Urothelium cell line (cell line): ENCODE measurements around the gene CNTNAP2.

Experiments used
- DNase-seq: peaks from one replicate; pipeline ENCODE4 v3.0.0; 2011; ENCODE audit warnings: low spot score, mixed read lengths
- FAIRE-seq: peaks from 2 replicates; lab custom pipeline; 2011; peaks lifted over from hg19 to GRCh38; lab: Jason Lieb, UNC

CNTNAP2 gene

DNA sequence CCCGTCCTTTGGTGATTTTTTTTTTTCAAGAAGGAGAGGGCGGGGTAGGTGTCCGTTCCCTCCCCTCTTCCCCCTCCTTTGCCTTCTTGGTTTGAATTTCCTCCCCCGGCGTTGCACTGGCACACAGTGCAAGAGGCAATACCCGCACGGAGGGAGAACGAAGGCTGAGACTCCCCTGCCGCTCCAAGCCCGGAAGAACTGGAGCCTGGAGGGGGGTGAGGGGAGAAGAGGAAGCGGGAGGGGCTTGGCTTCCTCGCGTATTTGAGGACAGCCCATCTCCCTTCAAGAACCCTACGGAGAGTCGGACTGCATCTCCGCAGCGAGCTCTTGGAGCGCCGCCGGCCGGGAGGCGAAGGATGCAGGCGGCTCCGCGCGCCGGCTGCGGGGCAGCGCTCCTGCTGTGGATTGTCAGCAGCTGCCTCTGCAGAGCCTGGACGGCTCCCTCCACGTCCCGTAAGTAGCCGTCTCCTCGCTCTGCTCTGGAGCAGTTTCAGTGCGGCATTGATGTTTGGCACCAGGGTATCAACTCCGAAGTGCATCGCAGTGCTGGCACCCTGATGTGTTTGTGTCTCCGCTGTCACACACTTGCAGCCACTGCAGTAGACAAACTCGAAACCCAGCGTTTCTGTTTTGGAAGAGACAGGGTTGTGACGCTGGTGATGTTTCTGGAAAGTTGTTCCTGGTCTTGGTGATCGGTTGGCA, at the start of gene CNTNAP2:
TSS of gene CNTNAP2 (plus strand) at position 281 of the 702 bp plus-strand sequence. CDS start at position 357, 76 bp downstream.
- FAIRE-seq (no peak), DNase-seq (peak; percentile 21)

DNA sequence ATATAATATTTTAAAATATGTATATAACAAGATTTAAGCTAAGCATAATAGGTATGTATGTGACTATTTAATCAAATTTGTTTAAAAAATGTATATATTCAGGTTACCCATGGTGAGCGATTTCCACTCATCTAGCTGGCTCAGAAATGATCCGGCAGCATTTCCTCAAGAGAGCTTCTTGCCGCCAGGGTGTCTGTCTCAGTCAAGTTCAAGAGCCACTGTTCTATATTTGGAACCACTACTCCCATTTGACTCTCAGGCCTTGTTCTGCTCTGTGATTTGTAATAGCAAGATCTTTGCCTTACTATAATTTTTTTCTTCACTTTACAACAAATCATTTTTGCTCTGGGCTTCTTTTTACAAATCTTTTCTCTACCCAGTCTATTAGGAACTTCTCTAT, 48.7 kb upstream of the CNTNAP2 start:
- FAIRE-seq (no peak), DNase-seq (no peak)

DNA sequence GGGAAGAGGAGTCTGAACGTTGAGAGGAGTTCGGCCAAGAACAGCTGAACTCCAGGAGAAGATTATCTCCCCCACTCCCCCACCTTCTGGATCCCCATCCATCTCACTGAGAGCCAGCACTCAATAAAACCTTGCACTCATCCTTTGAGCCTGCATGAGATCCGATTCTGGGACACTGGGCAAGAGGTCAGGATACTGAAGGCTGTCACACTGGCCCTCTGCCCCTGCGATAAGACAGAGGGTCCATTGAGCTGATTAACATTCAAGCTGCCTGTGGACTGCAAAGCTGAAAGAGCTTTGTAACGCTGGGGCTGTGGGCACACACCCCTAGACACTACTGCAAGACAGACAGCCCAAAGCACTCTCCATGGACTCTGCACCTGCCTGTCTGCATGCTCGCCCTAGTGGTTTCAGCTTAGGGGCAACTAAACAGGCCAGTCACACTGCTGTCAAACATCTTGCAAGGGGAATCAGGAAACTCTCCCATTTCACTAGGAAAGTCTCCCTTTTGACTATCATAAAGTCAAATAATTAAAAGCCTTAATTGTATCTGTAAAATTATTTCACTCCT, 42.3 kb upstream of the CNTNAP2 start:
- FAIRE-seq (no peak), DNase-seq (no peak)

DNA sequence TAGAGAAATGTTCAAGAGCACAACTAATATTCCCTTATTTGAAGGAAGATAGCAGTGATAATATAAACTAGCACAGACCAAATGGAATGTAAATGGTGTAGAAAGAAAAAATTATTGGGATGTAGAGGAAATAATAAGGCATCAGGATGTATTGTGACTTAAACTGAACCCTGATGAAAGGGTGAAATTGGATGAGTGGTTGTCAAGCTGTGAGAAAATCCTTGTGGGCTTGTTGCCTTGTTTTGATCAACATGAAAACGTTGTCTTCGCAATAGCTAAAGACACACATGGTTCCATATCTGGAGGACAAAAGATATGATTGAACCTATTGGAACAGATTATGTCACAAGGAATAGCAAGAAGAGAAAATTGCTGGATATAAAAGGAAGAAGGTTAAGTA, 40.3 kb upstream of the CNTNAP2 start:
- FAIRE-seq = no peak
- DNase-seq = no peak

DNA sequence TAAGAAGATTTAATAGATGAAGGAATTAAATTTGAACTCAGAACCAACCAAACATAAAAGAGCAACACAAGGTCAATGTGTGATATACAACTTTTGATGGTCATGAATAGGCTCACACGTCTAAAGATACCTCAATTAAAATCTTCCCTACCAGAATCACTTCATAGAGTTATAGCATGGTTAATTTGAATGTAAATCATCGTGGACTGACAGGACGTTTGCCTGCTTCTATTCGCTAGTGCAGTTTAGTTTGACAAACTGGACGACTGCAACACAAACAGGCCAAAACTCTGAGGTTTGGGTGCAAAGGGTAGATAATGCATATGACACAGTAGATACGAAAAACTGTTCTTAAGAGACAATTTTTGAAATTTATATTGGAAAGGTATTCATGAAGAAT, 32.5 kb upstream of the CNTNAP2 start:
- no peak for DNase-seq

DNA sequence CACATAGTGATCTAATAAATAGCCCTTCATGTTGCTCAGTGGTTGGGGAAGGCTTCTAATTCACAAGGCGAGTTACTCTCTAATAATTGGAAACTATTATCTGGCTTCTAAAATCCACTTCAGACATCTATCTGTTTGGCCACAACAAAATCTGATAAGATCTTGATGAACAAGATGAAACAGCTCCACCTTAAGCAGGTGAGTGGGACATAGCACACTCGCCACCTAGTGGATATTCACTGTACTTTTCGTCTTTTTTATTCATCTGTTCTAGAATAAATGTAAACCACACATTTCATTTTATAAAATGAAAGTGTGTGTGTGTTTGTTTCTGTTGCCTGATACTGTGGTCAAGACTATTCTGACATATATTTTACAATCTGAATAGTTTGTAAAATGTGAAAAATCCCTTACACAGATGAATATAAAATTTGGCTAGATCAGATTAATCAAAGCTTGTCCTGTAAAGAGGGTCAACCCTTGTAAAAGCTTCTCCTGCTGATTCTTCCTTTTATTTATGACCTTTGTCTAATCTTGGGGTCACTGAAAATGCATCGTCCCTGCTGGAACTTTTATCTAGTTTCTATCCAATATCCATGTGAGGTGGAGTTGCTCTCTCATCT, 26.5 kb upstream of the CNTNAP2 start:
- DNase-seq = peak; percentile 16
- FAIRE-seq = no peak

More for the DNA sequence above, 32.5 kb upstream of the CNTNAP2 start:
- FAIRE-seq = no peak

DNA sequence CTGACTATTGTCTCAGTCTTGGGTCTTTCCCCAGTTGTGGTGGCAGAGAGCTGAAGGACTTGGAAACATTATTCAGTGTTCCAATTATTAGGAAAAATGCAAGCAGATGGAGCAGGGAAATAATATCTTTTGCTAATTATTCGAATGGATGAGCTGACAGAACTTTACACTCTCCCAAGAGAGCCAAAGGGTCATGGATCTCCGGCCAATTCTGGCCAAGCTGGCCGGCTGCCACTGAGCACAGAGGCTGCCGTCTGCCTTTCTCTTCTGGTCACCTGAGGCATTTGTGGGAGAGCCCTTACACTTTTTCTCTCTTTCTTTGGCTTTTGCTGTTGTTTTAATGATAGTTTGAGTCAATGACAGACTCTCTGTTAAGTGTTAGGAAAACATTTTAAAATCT, 22.2 kb upstream of the CNTNAP2 start:
- FAIRE-seq (no peak), DNase-seq (no peak)

DNA sequence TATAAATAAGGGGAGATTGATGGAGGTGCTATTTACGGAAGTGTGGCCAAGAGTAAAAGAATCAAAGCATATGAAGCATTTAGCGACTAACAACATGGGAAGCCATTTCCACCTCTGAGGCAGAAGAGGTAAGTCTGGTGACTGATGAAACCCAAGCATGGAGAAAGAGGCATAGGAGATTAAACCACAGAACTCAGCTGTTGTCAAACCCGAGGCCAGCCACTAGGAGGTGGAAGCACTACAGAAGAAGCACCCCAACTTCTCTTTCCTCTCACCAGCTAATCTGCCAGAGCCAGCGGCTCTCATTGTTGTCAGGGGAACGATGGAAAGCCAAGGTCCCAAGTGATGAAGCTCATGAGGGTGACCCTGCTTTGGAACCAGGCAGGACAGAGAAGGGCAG, 19.6 kb upstream of the CNTNAP2 start:
- no peak for FAIRE-seq
- DNase-seq = peak; percentile 3

DNA sequence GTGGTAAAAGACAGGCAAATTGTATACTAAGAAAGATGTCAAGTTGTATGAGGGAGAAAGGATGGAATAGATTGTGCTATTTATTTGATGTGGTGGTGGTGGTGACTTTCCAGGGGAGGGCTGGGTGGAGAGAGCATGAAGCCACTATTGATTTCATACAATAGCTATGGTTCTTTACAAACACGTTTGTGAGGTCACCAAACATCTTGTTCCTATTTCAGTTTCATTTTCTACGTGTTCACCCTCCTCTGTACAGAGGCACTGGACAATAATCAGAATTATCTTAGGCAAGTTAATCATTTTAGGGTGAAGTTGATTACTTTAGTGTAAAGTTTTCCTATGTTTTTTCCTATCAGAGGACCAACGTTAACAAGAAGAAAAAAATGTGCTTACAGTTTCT, 10.3 kb upstream of the CNTNAP2 start:
- no peak for FAIRE-seq

DNA sequence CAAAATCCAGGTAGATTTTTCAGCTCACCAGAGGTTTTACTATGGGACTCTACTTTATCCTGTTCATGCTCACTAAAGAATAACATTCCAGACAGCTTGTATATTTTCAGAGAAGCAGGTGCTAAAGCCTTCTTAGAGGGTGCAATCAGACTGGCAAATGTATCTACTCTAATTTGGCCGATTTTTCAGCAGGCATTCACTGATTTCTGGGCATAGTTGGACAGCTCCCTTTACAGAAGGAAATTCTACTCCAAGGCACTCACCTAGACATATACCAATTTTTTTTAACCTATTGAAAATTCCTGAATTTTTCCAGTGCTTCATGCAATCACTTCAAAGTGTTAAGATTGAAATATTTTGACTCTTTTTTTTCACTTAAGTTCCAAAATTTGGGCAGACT, 3.8 kb upstream of the CNTNAP2 start:
- no peak for FAIRE-seq
- DNase-seq = no peak

More for the DNA sequence above, 10.3 kb upstream of the CNTNAP2 start:
- no peak for DNase-seq

DNA sequence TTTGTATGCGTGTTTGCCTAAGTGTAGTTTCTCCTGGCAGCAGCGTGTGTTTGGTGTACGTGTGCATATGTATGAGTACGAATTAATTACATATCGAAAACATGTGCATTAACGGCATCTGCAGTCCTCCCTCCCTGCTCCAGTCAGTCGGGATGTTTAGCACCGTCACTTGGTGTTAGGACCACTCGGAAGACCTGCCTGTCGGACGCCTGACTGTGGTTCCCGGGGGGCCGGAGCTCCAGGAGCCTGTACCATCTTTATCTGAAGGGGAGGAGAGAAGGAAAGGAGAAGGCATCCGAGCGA, 1.1 kb upstream of the CNTNAP2 start:
- FAIRE-seq = no peak
- peak; percentile 1 for DNase-seq

DNA sequence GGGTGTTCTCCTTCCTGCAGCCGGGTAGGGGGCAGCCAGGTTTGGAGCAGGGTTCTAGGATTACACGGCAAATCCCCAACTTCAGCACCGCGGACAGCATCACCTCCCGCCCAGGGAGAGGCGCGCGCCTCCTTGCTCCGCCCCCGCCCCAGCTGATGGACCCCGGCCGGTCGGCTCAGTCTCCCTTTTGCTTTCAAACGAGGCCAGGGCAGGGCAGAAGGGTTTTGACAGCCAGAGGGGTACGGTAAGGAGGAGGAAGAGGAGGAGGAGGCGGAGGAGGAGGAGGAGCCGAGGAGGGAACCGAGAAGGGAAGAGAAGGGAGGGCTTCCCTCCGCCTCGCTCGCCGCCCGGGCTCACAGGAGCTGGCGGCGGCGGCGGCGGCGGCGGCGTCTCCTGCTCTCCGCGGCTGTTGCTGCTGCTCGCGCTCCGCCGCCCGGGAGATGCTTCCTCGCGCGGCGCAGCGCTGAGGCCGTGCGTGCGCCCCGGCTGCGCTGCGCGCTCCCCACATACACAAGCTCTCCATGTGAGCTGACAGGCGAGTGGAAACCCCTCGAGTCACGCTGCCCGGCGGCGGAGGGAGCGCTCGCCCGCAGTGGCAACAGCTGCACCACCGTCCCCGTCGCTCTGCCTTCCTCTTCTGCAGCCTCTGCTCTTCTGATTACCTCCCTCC, 615 bp upstream of the CNTNAP2 start:
- FAIRE-seq (no peak), DNase-seq (peak; percentile 68)

DNA sequence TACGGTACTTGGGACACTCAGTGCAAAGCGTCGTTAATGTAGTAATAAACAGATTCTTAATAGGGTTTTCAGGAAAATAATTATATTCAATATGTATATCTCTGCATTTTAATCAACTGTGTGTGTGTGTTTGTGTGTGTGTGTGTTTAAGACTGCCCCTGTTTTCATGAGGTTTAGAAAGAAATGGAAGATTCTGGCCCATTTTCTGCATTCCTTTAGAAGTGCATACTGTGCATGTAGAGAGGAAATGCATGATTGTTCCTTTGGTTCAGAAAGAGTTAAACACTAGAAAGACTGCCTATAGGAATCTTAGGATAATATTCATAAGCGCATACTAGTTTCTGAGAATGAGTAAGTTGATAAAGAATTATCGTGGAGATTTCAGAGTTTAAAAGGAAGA, 975 bp downstream of the CNTNAP2 start:
- no peak for DNase-seq
- no peak for FAIRE-seq

DNA sequence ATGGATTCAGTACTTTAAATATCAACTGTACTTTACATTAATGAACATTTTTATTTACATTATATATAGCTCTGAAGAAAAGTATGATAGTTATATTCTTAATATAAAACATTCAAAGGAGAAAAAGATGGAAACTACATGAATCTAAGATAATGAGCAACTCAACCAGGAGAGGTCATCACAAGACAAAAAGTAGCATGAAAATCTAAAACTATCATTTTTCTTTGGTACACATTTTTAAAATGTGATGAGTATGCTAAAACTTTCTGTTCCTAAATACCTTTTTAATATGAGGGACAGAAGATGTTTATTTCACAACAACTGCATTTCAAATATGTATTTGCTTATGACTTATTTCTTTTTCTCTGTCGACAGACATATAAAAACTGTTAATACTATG, 2.4 kb downstream of the CNTNAP2 start:
- FAIRE-seq = no peak
- no peak for DNase-seq

DNA sequence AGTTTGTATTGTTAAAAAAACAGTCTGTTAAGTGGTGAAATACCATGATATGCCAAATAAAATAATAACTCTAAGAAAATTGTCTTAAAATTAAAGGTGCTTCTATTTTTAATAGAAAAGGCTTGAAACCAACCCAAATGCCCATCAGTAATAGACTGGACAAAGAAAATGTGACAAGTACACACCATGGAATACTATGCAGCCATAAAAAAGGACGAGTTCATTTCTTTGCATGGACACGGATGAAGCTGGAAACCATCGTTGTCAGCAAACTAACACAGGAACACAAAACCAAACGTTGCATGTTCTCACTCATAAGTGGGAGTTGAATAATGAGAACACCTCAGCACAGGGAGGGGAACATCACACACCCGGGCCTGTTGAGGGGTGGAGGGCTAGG, 7.1 kb downstream of the CNTNAP2 start:
- no peak for FAIRE-seq
- no peak for DNase-seq

DNA sequence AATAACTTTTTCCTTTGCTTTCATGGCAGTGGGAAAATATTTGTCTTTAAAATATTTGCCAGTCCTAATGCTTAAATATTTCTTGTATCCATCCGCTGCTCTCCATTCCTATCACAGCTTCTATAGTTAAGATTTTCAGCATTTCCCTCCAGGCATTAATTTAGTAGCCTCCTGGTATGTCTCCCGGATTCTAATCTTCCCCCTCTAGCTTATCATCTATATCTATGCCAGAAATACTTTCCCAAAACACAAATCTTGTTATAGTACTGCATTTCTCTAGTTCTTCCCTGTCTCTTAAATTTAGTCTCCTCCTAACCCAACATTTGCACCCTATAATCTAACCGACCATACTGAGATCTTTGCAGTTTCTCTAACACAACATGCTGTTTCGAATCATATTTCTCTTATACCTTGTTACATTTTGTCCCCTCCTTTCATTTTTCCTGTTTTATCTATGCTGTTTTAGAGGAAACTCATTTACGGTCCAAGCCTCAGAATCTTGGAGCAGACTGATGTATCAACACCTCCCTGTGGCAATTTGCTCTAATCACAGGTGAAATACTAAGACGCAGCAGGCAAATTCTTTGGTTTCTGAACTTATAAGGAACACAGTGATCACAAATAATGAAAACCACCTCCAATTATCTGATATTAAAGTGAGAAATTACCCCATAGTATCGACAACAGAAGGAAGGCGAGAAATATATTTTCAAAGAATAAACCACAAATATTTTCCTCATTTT, 10.3 kb downstream of the CNTNAP2 start:
- DNase-seq = no peak
- FAIRE-seq = no peak

DNA sequence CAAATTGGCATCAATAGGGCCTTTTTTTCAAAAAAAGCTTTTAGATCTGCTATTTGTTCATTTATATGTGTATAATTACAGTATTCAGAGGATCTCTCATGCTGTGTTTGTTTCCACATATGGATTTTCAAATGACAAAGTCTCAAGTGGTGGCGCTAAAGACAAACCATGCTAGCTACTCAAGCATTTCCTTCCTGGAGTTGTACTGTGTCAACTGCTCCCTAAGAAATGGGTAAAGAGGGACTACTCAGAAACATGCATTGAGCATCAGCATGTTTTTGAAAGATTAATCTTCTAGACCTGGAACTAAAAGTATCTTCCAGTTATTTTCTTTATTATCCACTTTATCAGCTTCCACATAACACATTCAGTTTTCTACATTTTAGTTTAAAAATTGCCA, 12.7 kb downstream of the CNTNAP2 start:
- no peak for FAIRE-seq
- DNase-seq = no peak

DNA sequence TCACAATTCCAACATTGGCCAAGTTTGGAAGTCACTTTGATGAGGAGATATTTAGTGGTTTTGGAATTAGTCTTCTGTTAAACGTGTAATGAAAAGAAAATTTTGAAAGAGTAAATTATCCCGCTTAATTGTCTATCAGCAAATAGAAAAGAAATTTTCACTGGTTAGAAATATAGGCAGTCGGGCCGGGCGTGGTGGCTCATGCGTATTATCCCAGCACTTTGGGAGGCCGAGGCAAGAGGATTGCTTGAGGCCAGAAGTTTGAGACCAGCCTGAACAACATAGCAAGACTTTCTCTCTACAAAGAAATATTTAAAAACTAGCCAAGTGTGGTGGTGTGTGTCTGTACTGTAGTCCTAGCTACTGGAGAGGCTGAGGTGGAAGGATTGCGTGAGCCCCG, 13.4 kb downstream of the CNTNAP2 start:
- FAIRE-seq (no peak), DNase-seq (no peak)

DNA sequence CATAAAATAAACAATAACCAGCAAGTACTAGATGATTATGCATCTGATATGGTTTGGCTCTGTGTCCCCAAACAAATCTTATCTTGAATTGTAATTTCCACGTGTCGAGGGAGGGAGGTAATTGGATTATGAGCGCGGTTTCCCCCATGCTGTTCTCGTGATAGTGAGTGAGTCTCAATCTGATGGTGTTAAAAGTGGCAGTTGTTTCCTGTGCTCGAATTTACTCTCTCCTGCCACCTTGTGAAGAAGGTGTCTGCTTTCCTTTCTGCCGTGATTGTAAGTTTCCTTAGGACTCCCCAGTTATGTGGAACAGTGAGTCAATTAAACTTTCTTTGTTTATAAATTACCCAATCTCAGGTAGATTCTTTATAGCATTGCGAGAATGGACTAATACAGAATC, 15.1 kb downstream of the CNTNAP2 start:
- FAIRE-seq = no peak
- no peak for DNase-seq

DNA sequence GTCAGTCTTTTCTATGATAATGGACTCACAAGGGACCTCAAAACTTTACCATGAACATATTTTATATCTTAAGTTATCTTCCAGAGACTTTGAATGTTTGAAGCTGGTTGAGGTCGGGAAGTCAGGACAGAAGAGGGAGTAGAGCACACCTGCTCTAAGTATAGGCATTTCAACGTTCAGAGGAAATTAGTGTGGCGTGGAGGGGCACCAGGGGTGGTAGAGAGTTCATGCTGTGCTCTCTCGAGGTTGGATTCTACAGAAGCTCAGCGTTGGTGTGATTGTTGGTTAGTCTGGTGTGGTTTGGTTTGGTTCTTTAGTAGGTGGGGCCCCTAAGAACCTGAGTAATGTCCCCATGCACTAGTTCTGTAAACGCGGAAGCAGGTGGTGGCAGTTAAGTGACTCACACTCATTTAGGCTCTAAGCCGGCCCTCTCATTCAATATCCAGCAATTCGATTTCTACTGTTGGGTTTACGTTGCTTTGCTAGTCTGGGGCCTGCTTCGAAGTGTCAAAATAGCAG, 19.8 kb downstream of the CNTNAP2 start:
- FAIRE-seq = no peak
- DNase-seq = no peak

DNA sequence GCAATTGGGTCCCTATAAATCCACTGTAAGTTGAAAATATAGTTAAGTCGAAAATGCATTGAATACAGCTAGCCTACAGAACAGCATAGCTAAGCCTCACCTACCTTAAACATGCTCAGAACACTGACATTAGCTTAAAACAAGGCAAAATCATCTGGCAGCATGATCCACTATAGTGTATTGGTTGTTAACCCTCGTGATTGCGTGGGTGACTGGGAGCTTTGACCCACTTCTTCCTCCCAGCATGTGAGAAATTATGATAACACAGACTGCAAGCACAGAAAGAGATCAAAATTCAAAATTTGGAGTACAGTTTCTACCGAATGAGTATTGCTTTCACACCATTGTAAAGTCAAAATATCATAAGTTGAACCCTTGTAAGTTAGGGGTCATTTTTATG, 22.3 kb downstream of the CNTNAP2 start:
- no peak for FAIRE-seq
- DNase-seq = no peak
